Measurements from ENCODE around the gene OR6A2. TPM values are rescaled to one million over a fixed set of nuclear protein-coding genes. Genes with fewer than 3 reads are reported as not detected.
"Not testable (repeated sequence)": the region's sequence is repeated elsewhere in the genome, so short reads cannot be mapped to it uniquely, and the experiment has no call there.

Gene OR6A2
- total RNA-seq, result 0.41 TPM

- DNase-seq (ENCODE audit: low spot score in 2 of 2) (no peak), FAIRE-seq (no peak)
Measured at GRCh38 chr11:6799402-6799801, at the start of gene OR6A2. Gene OR6A2, minus strand, starts transcription at chr11:6799689. Its CDS starts 3,981 bp downstream, at chr11:6795708.

- no peak for DNase-seq (ENCODE audit: low spot score in 2 of 2)
- no peak for FAIRE-seq
Measured at GRCh38 chr11:6845383-6845782, 45.9 kb upstream of the OR6A2 start, which contains the start of gene OR10A5. Gene OR10A5, plus strand, starts transcription at chr11:6845683. Its CDS starts 0 bp downstream, at chr11:6845683.

DNA sequence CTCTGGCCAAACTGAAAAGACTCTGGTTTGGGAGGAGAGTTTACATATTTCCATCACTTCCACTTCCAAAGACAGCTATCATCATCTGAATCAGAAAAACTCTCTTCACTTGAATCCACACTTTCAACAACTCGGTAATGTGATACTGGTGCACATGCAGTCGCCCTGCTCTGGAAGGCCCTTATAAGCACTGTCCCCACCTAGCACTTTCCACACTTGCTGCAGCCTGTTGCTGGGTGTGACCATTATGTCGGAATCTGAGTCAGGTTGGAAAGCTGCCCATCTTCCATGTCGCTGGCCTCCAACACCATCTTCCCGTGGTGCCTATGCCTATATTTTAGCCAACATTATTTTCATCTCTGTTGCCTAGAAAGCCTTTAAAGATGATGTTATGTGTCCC is 44.9 kb upstream of the OR6A2 start:
- DNase-seq (ENCODE audit: low spot score in 2 of 2), result no peak
- FAIRE-seq, result no peak

- no peak for FAIRE-seq
- no peak for DNase-seq (ENCODE audit: low spot score in 2 of 2)
Measured at GRCh38 chr11:6843670-6844069, 44.2 kb upstream of the OR6A2 start.

GRCh38 chr11:6841694-6842093 is 42.2 kb upstream of the OR6A2 start:
- DNase-seq (ENCODE audit: low spot score in 2 of 2) (no peak), FAIRE-seq (no peak)

- FAIRE-seq, result no peak
Measured at GRCh38 chr11:6834021-6834420, 34.5 kb upstream of the OR6A2 start.

GRCh38 chr11:6833356-6833755 is 33.9 kb upstream of the OR6A2 start:
- DNase-seq (ENCODE audit: low spot score in 2 of 2), result no peak
- no peak for FAIRE-seq

More at GRCh38 chr11:6834021-6834420, 34.5 kb upstream of the OR6A2 start:
- no peak for DNase-seq (ENCODE audit: low spot score in 2 of 2)

GRCh38 chr11:6828103-6828502 is 28.6 kb upstream of the OR6A2 start:
- FAIRE-seq (no peak), DNase-seq (ENCODE audit: low spot score in 2 of 2) (no peak)

DNA sequence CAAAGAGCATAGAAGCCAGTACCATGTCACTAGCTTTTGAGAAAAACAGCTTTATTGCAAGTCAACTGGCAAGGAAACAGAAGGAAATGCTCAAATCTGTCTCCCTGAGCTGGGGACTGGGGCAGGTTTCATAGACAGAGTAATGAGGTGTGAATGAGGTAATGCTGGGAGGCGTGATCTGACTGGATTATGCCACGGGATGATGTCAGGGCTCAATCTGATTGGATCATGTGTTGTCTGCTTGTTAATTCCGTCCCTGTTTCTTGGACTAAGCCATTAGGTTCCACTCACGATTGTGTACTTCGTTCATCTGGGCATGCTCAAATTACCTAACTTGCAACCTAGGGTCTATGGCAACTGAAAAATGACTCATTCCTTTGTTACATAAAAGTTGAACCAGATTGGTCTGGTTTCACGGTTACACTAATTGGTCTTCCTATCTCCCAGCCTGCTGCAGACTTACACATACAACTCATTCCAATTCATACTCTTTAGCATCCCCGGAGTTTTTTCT is 25.8 kb upstream of the OR6A2 start:
- DNase-seq (ENCODE audit: low spot score in 2 of 2) (no peak), FAIRE-seq (no peak)

DNA sequence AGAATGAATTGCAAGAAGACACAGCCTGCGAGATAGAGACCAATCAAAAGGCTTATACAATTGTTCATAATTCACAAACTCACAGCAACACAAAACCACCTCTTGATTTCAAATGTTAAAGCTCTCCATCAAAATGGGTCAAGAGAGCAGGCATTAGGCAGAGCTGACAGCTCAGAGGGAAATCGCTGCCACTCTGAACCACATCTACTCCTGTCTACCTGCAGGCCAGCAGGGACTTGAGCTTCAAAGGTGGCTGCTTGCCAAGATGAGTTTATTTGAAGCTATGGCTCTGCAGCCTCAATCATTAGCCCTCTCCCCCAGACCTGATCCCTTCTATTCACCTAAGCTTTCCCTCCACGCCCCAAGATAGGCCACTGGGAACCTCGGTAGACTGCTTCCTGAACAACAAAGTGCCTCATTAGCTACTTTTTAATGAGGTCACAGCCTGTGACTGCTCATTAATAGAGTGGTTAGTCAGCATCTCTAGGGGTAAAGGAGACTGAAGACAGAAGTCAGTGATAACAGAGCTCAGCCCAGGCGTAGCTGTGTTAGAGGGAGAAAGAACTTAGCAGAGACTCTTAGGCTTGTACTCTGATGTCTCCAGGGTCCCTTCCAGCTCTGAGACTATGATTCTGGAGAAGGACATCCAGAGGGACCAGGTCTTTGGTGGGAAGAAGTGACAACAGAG is 24.8 kb upstream of the OR6A2 start:
- DNase-seq (ENCODE audit: low spot score in 2 of 2), result no peak
- no peak for FAIRE-seq

DNA sequence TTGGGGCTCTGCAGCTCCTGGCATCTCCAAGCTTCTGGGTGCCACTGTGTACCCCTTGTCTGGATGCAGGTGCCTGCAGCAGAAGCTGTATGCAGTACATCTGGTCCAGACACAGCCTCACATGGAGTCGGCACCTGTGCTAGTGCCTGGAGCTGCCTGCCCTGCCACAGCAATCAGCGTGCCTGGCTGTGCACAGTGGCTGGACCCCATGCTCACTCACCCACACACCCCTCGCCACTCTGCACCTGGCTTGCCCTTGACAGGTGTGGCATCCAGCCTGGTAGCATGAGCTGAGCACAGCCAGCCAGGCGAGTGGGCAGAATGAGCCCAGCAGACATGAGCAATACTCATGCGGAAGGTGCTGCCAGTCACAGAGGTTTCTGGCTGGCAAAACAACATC is 19.5 kb upstream of the OR6A2 start:
- DNase-seq (ENCODE audit: low spot score in 2 of 2), result no peak
- no peak for FAIRE-seq

DNA sequence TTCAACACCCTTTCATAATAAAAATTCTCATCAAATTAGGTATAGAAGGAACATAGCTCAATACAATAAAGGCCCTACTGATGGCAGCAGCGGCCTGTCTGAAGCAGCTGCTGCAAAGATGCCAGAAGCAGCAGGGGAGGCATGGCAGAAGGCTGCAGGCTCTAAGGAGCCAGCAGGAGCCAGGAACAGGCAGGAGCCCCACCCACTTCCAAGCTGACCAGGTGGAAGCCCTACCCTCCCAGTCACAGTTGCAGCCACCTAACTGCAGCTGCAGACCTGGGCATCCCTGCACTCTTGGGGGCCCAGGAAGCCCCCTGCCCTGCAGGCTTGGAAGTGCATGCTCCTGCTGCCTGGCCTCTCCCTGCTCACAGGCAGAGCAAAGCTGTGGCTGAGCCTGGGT is 18.2 kb upstream of the OR6A2 start:
- DNase-seq (ENCODE audit: low spot score in 2 of 2) (no peak), FAIRE-seq (no peak)

DNA sequence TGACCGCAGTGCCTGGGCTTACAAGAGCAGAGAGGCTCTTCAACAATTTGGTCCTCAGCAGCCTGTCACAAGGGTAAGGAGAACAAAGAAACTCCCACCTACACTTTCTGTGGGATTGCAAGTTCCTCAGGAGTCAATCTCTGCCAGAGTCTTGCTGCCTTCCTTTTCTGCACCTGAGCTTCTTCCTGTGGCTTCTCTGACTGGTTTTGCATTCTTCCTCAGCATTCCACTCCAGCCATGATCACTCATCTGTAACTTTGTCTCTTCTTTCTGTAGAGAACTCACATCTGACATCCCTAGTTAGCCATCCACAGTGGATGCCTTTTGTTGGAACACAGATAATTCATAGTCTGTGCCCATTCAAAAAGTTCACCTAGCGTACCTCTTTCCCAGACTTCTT is 14.2 kb upstream of the OR6A2 start:
- DNase-seq (ENCODE audit: low spot score in 2 of 2) (no peak), FAIRE-seq (no peak)

- FAIRE-seq (no peak), DNase-seq (ENCODE audit: low spot score in 2 of 2) (peak in 1 of 2 donors; percentile 28)
Measured at GRCh38 chr11:6812390-6813005, 13.0 kb upstream of the OR6A2 start.

DNA sequence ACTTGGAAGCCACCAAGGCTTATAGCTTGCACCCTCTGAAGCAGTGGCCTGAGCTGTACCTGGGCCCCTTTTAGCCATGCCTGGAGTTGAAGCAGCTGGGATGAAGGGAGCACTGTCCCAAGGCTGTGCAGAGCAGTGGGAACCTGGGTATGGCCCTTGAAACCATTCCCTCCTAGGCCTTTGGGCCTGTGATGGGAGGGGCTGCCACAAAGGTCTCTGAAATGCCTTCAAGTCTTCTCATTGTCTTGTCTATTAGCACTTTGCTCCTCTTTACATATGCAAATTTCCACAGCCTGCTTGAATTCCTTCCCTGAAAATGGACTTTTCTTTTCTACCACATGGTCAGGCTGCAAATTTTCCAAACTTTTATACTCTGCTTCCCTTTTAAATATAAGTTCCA is 1.6 kb upstream of the OR6A2 start:
- not testable (repeated sequence) for DNase-seq (ENCODE audit: low spot score in 2 of 2); FAIRE-seq

GRCh38 chr11:6794639-6795038 is 4.8 kb downstream of the OR6A2 start:
- no peak for FAIRE-seq
- no peak for DNase-seq (ENCODE audit: low spot score in 2 of 2)

GRCh38 chr11:6790546-6790945 is 8.9 kb downstream of the OR6A2 start:
- DNase-seq (ENCODE audit: low spot score in 2 of 2) (no peak), FAIRE-seq (no peak)

DNA sequence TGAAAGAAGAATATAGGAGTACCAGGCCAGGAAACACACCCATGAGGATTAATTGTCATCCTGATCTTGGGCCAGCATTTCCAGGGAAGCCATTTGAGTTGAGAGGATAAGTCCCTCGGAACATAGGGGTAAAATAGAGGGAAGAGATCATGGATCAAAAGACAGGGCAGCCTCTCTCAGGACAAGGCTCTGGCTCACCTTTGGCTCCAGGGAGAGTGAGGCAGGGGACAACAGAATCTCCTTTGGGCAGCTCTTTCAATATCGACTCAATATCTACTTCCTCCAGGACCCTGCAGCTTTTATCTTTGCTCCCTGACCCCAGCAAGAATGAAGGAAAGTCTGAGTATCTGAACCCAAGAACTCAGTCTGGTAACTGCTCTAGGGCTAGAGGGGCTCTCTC is 16.8 kb downstream of the OR6A2 start, which contains the start of gene OR2AG1:
Gene OR2AG1, plus strand, starts transcription at position 301 of the 400 bp plus-strand sequence. CDS start 2,018 bp downstream, outside the sequence.
- FAIRE-seq (no peak), DNase-seq (ENCODE audit: low spot score in 2 of 2) (no peak)

GRCh38 chr11:6780829-6781228 is 18.7 kb downstream of the OR6A2 start:
- FAIRE-seq (no peak), DNase-seq (ENCODE audit: low spot score in 2 of 2) (no peak)

DNA sequence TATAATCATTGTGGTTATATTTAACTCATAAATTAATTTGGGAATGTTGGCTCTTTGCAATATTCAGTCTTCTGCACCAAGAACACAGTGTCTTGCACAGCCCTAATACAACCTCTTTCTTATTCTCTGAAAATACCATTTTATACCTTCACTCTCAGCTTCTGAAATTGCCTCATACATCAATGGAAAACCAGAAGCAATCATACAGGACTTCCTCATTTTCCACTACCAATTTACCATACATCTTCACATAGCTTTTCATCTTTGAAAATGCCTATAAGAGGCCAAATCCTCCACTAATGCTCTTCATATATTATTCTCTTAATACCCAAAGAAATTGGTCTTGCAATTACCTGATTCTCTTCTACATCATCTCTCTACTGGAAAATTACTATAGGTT is 21.0 kb downstream of the OR6A2 start:
- no peak for DNase-seq (ENCODE audit: low spot score in 2 of 2)
- FAIRE-seq, result no peak

- DNase-seq (ENCODE audit: low spot score in 2 of 2) (no peak), FAIRE-seq (no peak)
Measured at GRCh38 chr11:6771926-6772893, 27.3 kb downstream of the OR6A2 start, which contains the start of gene OR2AG2. Gene OR2AG2, minus strand, starts transcription at chr11:6771976. Its CDS starts 3,019 bp downstream, at chr11:6768957.

Measured in frontal cortex (tissue), 4 donors.